Measurements from ENCODE around the gene ZSCAN32. TPM values are rescaled to one million over a fixed set of nuclear protein-coding genes. Genes with fewer than 3 reads are reported as not detected.

The ZSCAN32 gene
- total RNA-seq, 3 donors from 2014 or later = 10.2 to 14.8 (median 11.4) TPM

GRCh38 chr16:3431779-3432219 lies 31.0 kb upstream of the ZSCAN32 start:
- intact Hi-C loops (cut with DNase I, micrococcal nuclease) = no loop called here
- H3K4me3 ChIP-seq = no peak overlapping the region
- ATAC-seq (peak; percentile 81), DNase-seq (peak; percentile 40 to 80 (median 50))
- H3K9me3 ChIP-seq = no peaks in the 10 kb centered on the region
- TF ChIP-seq CTCF (IDR thresholded peaks at IDR 0.05) = no peak
- no peaks in the 10 kb centered on the region for H3K4me1 ChIP-seq (ENCODE audit: low read depth)
- H3K36me3 ChIP-seq (ENCODE audit: low read depth) = no peaks in the 10 kb centered on the region

GRCh38 chr16:3413730-3414379 lies 13.1 kb upstream of the ZSCAN32 start:
- no peak overlapping the region for H3K4me3 ChIP-seq
- intact Hi-C loops (cut with DNase I, micrococcal nuclease) = no loop called here
- H3K36me3 ChIP-seq (ENCODE audit: low read depth) = peaks cover under 1% of the 10 kb centered on the region
- DNase-seq = no peak
- peaks cover 76% of the 10 kb centered on the region for H3K9me3 ChIP-seq
- TF ChIP-seq CTCF (IDR thresholded peaks at IDR 0.05) = no peak
- ATAC-seq = no peak
- no peaks in the 10 kb centered on the region for H3K4me1 ChIP-seq (ENCODE audit: low read depth)

- ATAC-seq (no peak), DNase-seq (no peak)
- no peak for TF ChIP-seq CTCF (IDR thresholded peaks at IDR 0.05)
- peaks cover 94% of the 10 kb centered on the region for H3K9me3 ChIP-seq
- no peaks in the 10 kb centered on the region for H3K4me1 ChIP-seq (ENCODE audit: low read depth)
- H3K36me3 ChIP-seq (ENCODE audit: low read depth) = peaks cover 20% of the 10 kb centered on the region
- intact Hi-C loops (cut with DNase I, micrococcal nuclease) = no loop called here
- H3K4me3 ChIP-seq = no peak overlapping the region
Measured at GRCh38 chr16:3408561-3409197, 7.9 kb upstream of the ZSCAN32 start.

- DNase-seq (no peak), ATAC-seq (no peak)
- H3K9me3 ChIP-seq = peaks cover 41% of the 10 kb centered on the region
- H3K4me3 ChIP-seq = peak overlapping the region; percentile 85
- H3K36me3 ChIP-seq (ENCODE audit: low read depth) = peaks cover 2% of the 10 kb centered on the region
- H3K4me1 ChIP-seq (ENCODE audit: low read depth) = peaks cover 16% of the 10 kb centered on the region
- TF ChIP-seq CTCF (IDR thresholded peaks at IDR 0.05) = no peak
- intact Hi-C loops (cut with DNase I, micrococcal nuclease) = no loop called here
Measured at GRCh38 chr16:3401719-3402397, 1.1 kb upstream of the ZSCAN32 start.

- DNase-seq (no peak), ATAC-seq (no peak)
- H3K4me1 ChIP-seq (ENCODE audit: low read depth) = peaks cover 16% of the 10 kb centered on the region
- peak overlapping the region; percentile 85 for H3K4me3 ChIP-seq
- no peak for TF ChIP-seq CTCF (IDR thresholded peaks at IDR 0.05)
- intact Hi-C loops (cut with DNase I, micrococcal nuclease) = no loop called here
- no peaks in the 10 kb centered on the region for H3K36me3 ChIP-seq (ENCODE audit: low read depth)
- H3K9me3 ChIP-seq = peaks cover 31% of the 10 kb centered on the region
Measured at GRCh38 chr16:3400446-3400778, 392 bp downstream of the ZSCAN32 start.
